Epithelial cell of proximal tubule (primary cell): ENCODE data around the gene GSS. TPM values are rescaled to one million over a fixed set of nuclear protein-coding genes. Genes with fewer than 3 reads are reported as not detected.

ENCODE experiments used
- DNase-seq: peaks from one replicate; pipeline ENCODE4 v3.0.0-alpha.2; 2011; ENCODE audit warnings: low read depth
- H3K4me3 ChIP-seq: 2 replicates; pipeline ENCODE4 v1.5.1; 2011; ENCODE audit warnings: low read depth, mild to moderate bottlenecking, low read length
- total RNA-seq: library from RNA; depleted of rRNA; stranded (reverse); fragments of >200 nt; gene quantifications from 2 replicates; pipeline ENCODE4 v1.2.3, GENCODE V29; 2015
- TF ChIP-seq, protein P1 (sequence below): conservative IDR thresholded peaks from 2 replicates; pipeline ENCODE4 v1.5.1; 2012; ENCODE audit warnings: low read depth, mild to moderate bottlenecking, low read length

GSS gene
- total RNA-seq, 1 donor from 2014 or later = 76.2 TPM

DNA sequence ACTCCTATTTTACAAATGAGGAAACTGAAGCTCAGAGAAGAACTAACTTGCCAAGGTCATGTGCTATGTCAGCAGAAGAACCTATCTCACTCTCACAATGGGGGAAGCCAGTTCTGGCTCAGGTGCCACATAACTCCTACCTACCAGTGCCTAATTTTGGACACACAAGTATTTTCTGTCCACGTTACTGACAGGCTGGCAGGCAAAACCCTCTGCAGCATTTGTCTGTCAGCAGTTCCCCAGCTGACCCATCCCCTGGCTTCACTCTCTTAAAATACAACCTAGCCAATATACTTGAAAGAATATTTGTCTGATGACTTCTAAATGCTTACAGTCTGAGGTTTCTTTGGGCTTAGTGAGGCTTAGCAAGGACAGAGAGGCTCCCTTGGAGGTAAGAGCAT, 15.5 kb downstream of the GSS start:
- no peak for DNase-seq
- TF ChIP-seq, protein P1, sequence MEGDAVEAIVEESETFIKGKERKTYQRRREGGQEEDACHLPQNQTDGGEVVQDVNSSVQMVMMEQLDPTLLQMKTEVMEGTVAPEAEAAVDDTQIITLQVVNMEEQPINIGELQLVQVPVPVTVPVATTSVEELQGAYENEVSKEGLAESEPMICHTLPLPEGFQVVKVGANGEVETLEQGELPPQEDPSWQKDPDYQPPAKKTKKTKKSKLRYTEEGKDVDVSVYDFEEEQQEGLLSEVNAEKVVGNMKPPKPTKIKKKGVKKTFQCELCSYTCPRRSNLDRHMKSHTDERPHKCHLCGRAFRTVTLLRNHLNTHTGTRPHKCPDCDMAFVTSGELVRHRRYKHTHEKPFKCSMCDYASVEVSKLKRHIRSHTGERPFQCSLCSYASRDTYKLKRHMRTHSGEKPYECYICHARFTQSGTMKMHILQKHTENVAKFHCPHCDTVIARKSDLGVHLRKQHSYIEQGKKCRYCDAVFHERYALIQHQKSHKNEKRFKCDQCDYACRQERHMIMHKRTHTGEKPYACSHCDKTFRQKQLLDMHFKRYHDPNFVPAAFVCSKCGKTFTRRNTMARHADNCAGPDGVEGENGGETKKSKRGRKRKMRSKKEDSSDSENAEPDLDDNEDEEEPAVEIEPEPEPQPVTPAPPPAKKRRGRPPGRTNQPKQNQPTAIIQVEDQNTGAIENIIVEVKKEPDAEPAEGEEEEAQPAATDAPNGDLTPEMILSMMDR = no peak
- no peak overlapping the region for H3K4me3 ChIP-seq

DNA sequence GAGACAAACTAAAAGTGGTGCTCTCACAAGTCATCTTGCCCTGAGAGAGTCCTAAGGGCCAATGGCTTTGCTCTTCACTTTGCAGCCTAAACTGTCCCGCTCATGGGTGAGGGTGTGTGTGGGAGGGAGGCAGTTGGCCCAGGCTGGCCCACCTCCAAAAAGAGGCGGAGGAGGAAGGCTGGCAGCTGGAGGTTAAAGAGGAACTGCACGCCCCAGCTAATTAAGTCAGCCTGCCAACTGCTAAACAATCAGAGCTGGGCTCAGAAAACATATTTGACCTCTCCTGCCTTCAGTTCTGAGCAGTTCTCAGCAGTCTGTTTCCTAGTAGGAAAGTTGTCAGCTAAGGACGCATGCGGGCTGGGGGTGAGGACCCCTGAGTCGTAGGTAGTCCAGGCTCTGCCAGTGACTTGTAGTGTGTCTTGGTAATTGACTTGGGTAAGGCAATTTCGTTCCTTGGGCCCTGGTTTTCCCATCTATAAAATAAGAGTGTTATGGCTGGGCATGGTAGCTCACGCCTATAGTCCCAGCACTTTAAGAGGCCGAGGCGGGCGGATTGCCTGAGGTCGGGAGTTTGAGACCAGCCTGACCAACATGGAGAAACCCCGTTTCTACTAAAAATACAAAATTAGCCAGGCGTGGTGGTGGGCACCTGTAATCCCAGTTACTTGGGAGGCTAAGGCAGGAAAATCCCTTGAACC, 17.0 kb downstream of the GSS start:
- TF ChIP-seq, protein P1 = no peak
- DNase-seq = no peak
- H3K4me3 ChIP-seq = no peak overlapping the region

DNA sequence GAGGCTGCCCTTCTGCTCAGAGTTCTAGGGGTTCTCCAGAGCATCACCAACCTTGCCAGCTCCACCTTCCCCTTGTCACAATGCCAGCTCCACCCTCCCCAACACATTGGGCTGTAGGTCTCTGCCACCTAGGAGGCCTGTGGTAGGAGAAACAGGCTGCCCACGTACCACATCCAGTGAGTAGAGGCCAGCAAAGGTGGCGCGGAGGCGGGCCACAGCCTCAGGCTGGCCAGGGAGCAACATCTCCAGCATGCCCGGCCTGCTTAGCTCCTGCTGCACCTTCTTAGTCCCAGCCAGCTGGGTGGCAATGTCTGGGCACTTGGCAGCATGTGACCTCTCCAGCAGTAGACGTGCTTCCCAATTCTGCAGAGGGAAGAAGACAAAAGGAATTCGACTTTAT, 23.8 kb downstream of the GSS start:
- TF ChIP-seq, protein P1 = no peak
- DNase-seq = no peak
- no peak overlapping the region for H3K4me3 ChIP-seq

DNA sequence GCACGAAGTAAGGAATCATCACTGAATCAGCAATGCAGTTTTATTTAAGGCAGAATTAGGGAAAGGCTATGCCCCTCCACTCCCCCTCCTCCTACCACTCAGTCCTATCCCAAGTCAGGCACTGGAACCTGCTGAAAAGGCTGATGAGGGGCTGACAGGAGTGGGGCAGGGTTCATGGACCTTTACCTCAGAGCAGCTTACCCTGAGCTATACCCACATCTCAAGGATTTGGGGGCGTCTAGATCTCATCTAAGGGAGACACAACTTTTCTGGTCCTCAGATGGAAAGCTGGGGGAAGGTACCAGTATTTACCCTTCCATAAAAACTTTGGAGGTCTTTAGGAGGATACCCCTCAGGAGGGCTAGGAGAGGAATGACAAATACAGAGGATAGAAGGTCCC, 27.2 kb downstream of the GSS start:
- TF ChIP-seq, protein P1 = no peak
- H3K4me3 ChIP-seq = no peak overlapping the region
- DNase-seq = no peak

DNA sequence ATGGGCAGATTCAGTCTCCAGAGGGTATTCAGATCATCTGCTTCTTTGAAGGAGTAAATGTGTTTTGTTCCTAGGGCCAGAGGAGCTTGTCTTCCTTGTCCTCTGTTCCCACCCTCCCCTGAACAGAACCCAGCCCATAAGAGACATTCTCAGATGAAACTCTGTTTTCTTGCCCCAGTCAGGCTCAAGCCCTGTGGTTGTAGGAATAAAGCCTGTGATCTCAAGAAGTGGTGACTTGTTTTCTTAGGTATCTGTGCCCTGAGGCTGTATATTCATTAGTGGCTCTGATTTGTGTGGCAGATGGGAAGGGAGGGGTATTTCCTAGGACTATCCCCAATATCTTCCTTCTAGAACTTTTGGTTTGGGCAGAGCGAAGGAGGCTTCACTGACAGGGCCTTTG, 27.9 kb downstream of the GSS start:
- TF ChIP-seq, protein P1 = no peak
- no peak for DNase-seq
- no peak overlapping the region for H3K4me3 ChIP-seq

DNA sequence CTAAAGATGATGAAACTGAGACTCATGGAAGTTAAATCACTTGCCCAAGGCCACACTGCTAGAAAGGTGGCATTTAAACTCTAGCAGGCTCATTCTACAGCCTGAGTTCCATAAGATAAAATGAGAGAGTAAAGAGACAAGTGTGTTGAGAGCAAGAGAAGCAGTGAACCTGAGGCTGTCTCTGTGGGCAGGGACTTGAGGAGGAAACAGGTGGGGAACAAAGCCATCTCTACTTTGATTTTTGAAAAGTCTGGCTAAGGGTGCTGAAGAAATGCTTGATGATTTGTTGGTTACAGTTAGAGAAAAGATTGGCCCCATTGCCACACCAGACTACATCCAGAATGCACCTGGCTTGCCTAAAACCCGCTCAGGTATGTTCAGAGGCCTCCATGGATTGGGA, 29.0 kb downstream of the GSS start:
- no peak for DNase-seq
- no peak overlapping the region for H3K4me3 ChIP-seq
- TF ChIP-seq, protein P1 = no peak

DNA sequence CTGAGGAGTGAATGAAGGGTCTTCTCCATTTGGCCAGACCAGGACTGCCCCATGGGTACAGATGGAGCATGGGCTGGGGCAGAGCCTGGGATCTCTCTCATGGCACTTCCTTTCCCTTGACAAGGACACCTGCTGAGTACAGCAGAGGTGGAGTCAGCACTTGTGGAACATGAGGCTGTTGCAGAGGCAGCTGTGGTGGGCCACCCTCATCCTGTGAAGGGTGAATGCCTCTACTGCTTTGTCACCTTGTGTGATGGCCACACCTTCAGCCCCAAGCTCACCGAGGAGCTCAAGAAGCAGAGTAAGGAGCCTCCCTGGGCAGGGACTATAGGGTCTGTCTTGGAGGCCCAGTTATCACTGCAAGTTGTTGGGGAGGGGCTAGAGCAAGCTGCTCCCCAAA, 29.6 kb downstream of the GSS start:
- TF ChIP-seq, protein P1 = no peak
- no peak for DNase-seq
- no peak overlapping the region for H3K4me3 ChIP-seq
